ENCODE data around the gene MSX2. TPM values are rescaled to one million over a fixed set of nuclear protein-coding genes. Genes with fewer than 3 reads are reported as not detected.

Gene MSX2
- total and polyA plus RNA-seq, 4 donors = 0.34 to 2.1 (median 0.80) TPM

- H3K9me3 ChIP-seq (ENCODE audit: control insufficient read depth in 4 of 4, insufficient read depth in 3 of 4, low read length in 3 of 4) = no peaks in the 10 kb centered on the region
- no peak overlapping the region for H3K9ac ChIP-seq (ENCODE audit: insufficient read depth in 1 of 2, low read length in 2 of 2)
- H3K36me3 ChIP-seq (ENCODE audit: control insufficient read depth in 4 of 4, insufficient read depth in 4 of 4, low read length in 4 of 4) = no peaks in the 10 kb centered on the region
- TF ChIP-seq, protein P1, sequence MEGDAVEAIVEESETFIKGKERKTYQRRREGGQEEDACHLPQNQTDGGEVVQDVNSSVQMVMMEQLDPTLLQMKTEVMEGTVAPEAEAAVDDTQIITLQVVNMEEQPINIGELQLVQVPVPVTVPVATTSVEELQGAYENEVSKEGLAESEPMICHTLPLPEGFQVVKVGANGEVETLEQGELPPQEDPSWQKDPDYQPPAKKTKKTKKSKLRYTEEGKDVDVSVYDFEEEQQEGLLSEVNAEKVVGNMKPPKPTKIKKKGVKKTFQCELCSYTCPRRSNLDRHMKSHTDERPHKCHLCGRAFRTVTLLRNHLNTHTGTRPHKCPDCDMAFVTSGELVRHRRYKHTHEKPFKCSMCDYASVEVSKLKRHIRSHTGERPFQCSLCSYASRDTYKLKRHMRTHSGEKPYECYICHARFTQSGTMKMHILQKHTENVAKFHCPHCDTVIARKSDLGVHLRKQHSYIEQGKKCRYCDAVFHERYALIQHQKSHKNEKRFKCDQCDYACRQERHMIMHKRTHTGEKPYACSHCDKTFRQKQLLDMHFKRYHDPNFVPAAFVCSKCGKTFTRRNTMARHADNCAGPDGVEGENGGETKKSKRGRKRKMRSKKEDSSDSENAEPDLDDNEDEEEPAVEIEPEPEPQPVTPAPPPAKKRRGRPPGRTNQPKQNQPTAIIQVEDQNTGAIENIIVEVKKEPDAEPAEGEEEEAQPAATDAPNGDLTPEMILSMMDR (IDR thresholded peaks at IDR 0.05; ENCODE audit: control extremely low read depth, extremely low read depth) = no peak
- peaks cover 5 to 89% (median 73%) of the 10 kb centered on the region in 3 donors for H3K27me3 ChIP-seq (ENCODE audit: control insufficient read depth in 3 of 3, insufficient read depth in 3 of 3, low read length in 2 of 3)
- peak; percentile 21 to 60 (median 59) for DNase-seq
- H3K4me3 ChIP-seq = no peak overlapping the region
- no peak overlapping the region for H3K27ac ChIP-seq (ENCODE audit: low read depth in 1 of 2, low read length in 1 of 2)
- WGBS, 2 donors = 3% methylated on average over 74 to 75 of the region's 75 CpGs
- H3K4me1 ChIP-seq (ENCODE audit: control insufficient read depth in 5 of 5, insufficient read depth in 5 of 5, low read length in 5 of 5) = peaks cover 0 to 22% (median 5%) of the 10 kb centered on the region in 5 donors
- no peak for ATAC-seq (ENCODE audit: insufficient read depth, low FRiP score)
Observed at GRCh38 chr5:174720612-174721529, 3.5 kb upstream of the MSX2 start.

- no peak overlapping the region for H3K9ac ChIP-seq (ENCODE audit: insufficient read depth in 1 of 2, low read length in 2 of 2)
- 9 to 15% methylated on average over 19 of the region's 19 CpGs for WGBS, 2 donors
- H3K9me3 ChIP-seq (ENCODE audit: control insufficient read depth in 4 of 4, insufficient read depth in 3 of 4, low read length in 3 of 4) = no peaks in the 10 kb centered on the region
- H3K27ac ChIP-seq (ENCODE audit: low read depth in 1 of 2, low read length in 1 of 2) = no peak overlapping the region
- H3K36me3 ChIP-seq (ENCODE audit: control insufficient read depth in 4 of 4, insufficient read depth in 4 of 4, low read length in 4 of 4) = no peaks in the 10 kb centered on the region
- no peak for ATAC-seq (ENCODE audit: insufficient read depth, low FRiP score)
- H3K27me3 ChIP-seq (ENCODE audit: control insufficient read depth in 3 of 3, insufficient read depth in 3 of 3, low read length in 2 of 3) = peaks cover 5 to 88% (median 81%) of the 10 kb centered on the region in 3 donors
- peaks cover 0 to 22% (median 5%) of the 10 kb centered on the region in 5 donors for H3K4me1 ChIP-seq (ENCODE audit: control insufficient read depth in 5 of 5, insufficient read depth in 5 of 5, low read length in 5 of 5)
- DNase-seq = no peak
- no peak overlapping the region for H3K4me3 ChIP-seq
- TF ChIP-seq, protein P1 (IDR thresholded peaks at IDR 0.05; ENCODE audit: control extremely low read depth, extremely low read depth) = no peak
Observed at GRCh38 chr5:174721530-174722432, 2.6 kb upstream of the MSX2 start.

DNA sequence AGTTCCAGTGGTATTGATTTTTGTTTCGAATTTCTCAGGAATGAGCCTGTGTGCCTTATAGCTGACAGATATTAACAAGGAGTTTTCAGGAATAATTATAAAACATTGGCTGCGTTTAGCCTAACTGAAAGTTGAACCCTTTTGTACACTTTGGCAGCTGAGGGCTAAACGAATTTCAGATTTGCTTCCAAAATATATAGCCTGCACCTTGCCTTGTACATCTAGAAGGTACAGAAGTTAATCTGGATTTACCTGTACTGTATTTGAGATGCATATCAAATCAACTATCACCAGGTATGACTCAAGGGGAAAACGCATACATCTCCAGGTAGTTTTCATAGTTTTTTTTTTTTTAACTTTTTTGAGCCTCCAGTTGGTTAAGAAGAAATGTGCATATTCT, 1.9 kb upstream of the MSX2 start:
- ATAC-seq (ENCODE audit: insufficient read depth, low FRiP score) = no peak
- Histone ChIP-seq H3K9ac (ENCODE audit: insufficient read depth in 1 of 2, low read length in 2 of 2) (no peak overlapping the region), H3K9me3 (ENCODE audit: control insufficient read depth in 4 of 4, insufficient read depth in 3 of 4, low read length in 3 of 4) (no peaks in the 10 kb centered on the region), H3K36me3 (ENCODE audit: control insufficient read depth in 4 of 4, insufficient read depth in 4 of 4, low read length in 4 of 4) (no peaks in the 10 kb centered on the region), H3K4me1 (ENCODE audit: control insufficient read depth in 5 of 5, insufficient read depth in 5 of 5, low read length in 5 of 5) (peaks cover 0 to 22% (median 5%) of the 10 kb centered on the region in 5 donors), H3K27ac (ENCODE audit: low read depth in 1 of 2, low read length in 1 of 2) (no peak overlapping the region), H3K27me3 (ENCODE audit: control insufficient read depth in 3 of 3, insufficient read depth in 3 of 3, low read length in 2 of 3) (peaks cover 5 to 91% (median 85%) of the 10 kb centered on the region in 3 donors), H3K4me3 (no peak overlapping the region)
- 12 to 32% methylated on average over 4 of the region's 4 CpGs for WGBS, 2 donors
- TF ChIP-seq, protein P1 (IDR thresholded peaks at IDR 0.05; ENCODE audit: control extremely low read depth, extremely low read depth) = no peak
- no peak for DNase-seq
